HG03045 (cell line): ENCODE measurements around the gene MAP3K14.

ENCODE experiments used
- ATAC-seq: cut with Tn5 transposase; IDR thresholded peaks from one replicate; pipeline ENCODE4 v1.9.1; 2021; ENCODE audit warnings: mild to moderate bottlenecking, moderate library complexity; ENCODE audit not compliant: unreplicated experiment

Gene MAP3K14

GRCh38 chr17:45339646-45340605 is 23.1 kb upstream of the MAP3K14 start:
- no peak for ATAC-seq

GRCh38 chr17:45338996-45339535 is 22.2 kb upstream of the MAP3K14 start:
- ATAC-seq: no peak

- no peak for ATAC-seq
Measured at GRCh38 chr17:45338023-45338781, 21.4 kb upstream of the MAP3K14 start.

- no peak for ATAC-seq
Measured at GRCh38 chr17:45336390-45337182, 19.8 kb upstream of the MAP3K14 start.

GRCh38 chr17:45335721-45336120 is 18.9 kb upstream of the MAP3K14 start:
- ATAC-seq: no peak

GRCh38 chr17:45334701-45335677 is 18.2 kb upstream of the MAP3K14 start:
- ATAC-seq: no peak

- no peak for ATAC-seq
Measured at GRCh38 chr17:45334231-45334630, 17.4 kb upstream of the MAP3K14 start.

GRCh38 chr17:45333702-45334092 is 16.9 kb upstream of the MAP3K14 start:
- ATAC-seq: no peak

GRCh38 chr17:45332989-45333701 is 16.3 kb upstream of the MAP3K14 start:
- ATAC-seq: no peak

GRCh38 chr17:45332505-45332904 is 15.7 kb upstream of the MAP3K14 start:
- no peak for ATAC-seq

- no peak for ATAC-seq
Measured at GRCh38 chr17:45326626-45327025, 9.8 kb upstream of the MAP3K14 start.

- no peak for ATAC-seq
Measured at GRCh38 chr17:45325810-45326209, 9.0 kb upstream of the MAP3K14 start.

GRCh38 chr17:45324336-45324735 is 7.5 kb upstream of the MAP3K14 start:
- ATAC-seq: no peak

- ATAC-seq: no peak
Measured at GRCh38 chr17:45322168-45322567, 5.3 kb upstream of the MAP3K14 start.

GRCh38 chr17:45320931-45321461 is 4.2 kb upstream of the MAP3K14 start:
- no peak for ATAC-seq

- ATAC-seq: no peak
Measured at GRCh38 chr17:45320349-45320930, 3.6 kb upstream of the MAP3K14 start.

- no peak for ATAC-seq
Measured at GRCh38 chr17:45319239-45319703, 2.5 kb upstream of the MAP3K14 start.

- no peak for ATAC-seq
Measured at GRCh38 chr17:45318561-45319230, 1.9 kb upstream of the MAP3K14 start.
